ENCODE measurements around the gene MACROD2. TPM values are rescaled to one million over a fixed set of nuclear protein-coding genes. Genes with fewer than 3 reads are reported as not detected.

The MACROD2 gene
- total RNA-seq, 2 experiments from 2014 or later, result not detected

- CTCF ChIA-PET, result no interaction called here
- Mint-ChIP-seq H3K27me3 (no peaks in the 10 kb centered on the region), H3K36me3 (ENCODE audit: low read depth) (no peaks in the 10 kb centered on the region), H3K27ac (no peak overlapping the region), H3K9me3 (peaks cover 11% of the 10 kb centered on the region), H3K4me1 (no peaks in the 10 kb centered on the region), H3K4me3 (no peak overlapping the region)
- POLR2A ChIA-PET, result no interaction called here
- DNase-seq, result no peak
Observed at GRCh38 chr20:15643713-15644112, 1648.4 kb downstream of the MACROD2 start.

GRCh38 chr20:15645816-15646215, 1650.5 kb downstream of the MACROD2 start:
- CTCF ChIA-PET, result no interaction called here
- H3K27me3 Mint-ChIP-seq, result no peaks in the 10 kb centered on the region
- POLR2A ChIA-PET, result no interaction called here
- DNase-seq, result no peak
- no peaks in the 10 kb centered on the region for H3K4me1 Mint-ChIP-seq
- H3K4me3 Mint-ChIP-seq, result no peak overlapping the region
- H3K9me3 Mint-ChIP-seq, result peaks cover 8% of the 10 kb centered on the region
- H3K36me3 Mint-ChIP-seq (ENCODE audit: low read depth), result no peaks in the 10 kb centered on the region
- H3K27ac Mint-ChIP-seq, result no peak overlapping the region

GRCh38 chr20:15653396-15654207, 1658.3 kb downstream of the MACROD2 start:
- no peak overlapping the region for H3K27ac Mint-ChIP-seq
- no peak for DNase-seq
- no peaks in the 10 kb centered on the region for H3K27me3 Mint-ChIP-seq
- H3K9me3 Mint-ChIP-seq, result peaks cover 2% of the 10 kb centered on the region
- ChIA-PET POLR2A (no interaction called here), CTCF (interaction anchor here (0.7 kb wide), 1 partner anchor 17 kb away, joined by 3 read pairs; no protein-coding TSS in a partner anchor)
- no peak overlapping the region for H3K4me3 Mint-ChIP-seq
- no peaks in the 10 kb centered on the region for H3K4me1 Mint-ChIP-seq
- no peaks in the 10 kb centered on the region for H3K36me3 Mint-ChIP-seq (ENCODE audit: low read depth)

- Mint-ChIP-seq H3K27ac (no peak overlapping the region), H3K36me3 (ENCODE audit: low read depth) (no peaks in the 10 kb centered on the region), H3K9me3 (peaks cover 2% of the 10 kb centered on the region), H3K4me3 (no peak overlapping the region), H3K4me1 (no peaks in the 10 kb centered on the region), H3K27me3 (no peaks in the 10 kb centered on the region)
- no peak for DNase-seq
- ChIA-PET POLR2A (no interaction called here), CTCF (interaction anchor here (0.7 kb wide), 1 partner anchor 17 kb away, joined by 3 read pairs; no protein-coding TSS in a partner anchor)
Observed at GRCh38 chr20:15654208-15654649, 1658.9 kb downstream of the MACROD2 start.

- no peak overlapping the region for H3K27ac Mint-ChIP-seq
- no peaks in the 10 kb centered on the region for H3K36me3 Mint-ChIP-seq (ENCODE audit: low read depth)
- no peaks in the 10 kb centered on the region for H3K4me1 Mint-ChIP-seq
- ChIA-PET CTCF (no interaction called here), POLR2A (no interaction called here)
- DNase-seq, result no peak
- no peaks in the 10 kb centered on the region for H3K27me3 Mint-ChIP-seq
- H3K9me3 Mint-ChIP-seq, result peaks cover 2% of the 10 kb centered on the region
- no peak overlapping the region for H3K4me3 Mint-ChIP-seq
Observed at GRCh38 chr20:15655295-15655874, 1660.1 kb downstream of the MACROD2 start.

GRCh38 chr20:15656124-15656523, 1660.8 kb downstream of the MACROD2 start:
- Mint-ChIP-seq H3K27me3 (no peaks in the 10 kb centered on the region), H3K4me1 (no peaks in the 10 kb centered on the region), H3K4me3 (no peak overlapping the region), H3K27ac (no peak overlapping the region), H3K36me3 (ENCODE audit: low read depth) (no peaks in the 10 kb centered on the region), H3K9me3 (peaks cover 2% of the 10 kb centered on the region)
- no peak for DNase-seq
- POLR2A ChIA-PET, result no interaction called here
- CTCF ChIA-PET, result no interaction called here

GRCh38 chr20:15658295-15658694, 1663.0 kb downstream of the MACROD2 start:
- H3K4me3 Mint-ChIP-seq, result no peak overlapping the region
- H3K27me3 Mint-ChIP-seq, result no peaks in the 10 kb centered on the region
- no peak overlapping the region for H3K27ac Mint-ChIP-seq
- no peak for DNase-seq
- ChIA-PET POLR2A (no interaction called here), CTCF (no interaction called here)
- no peaks in the 10 kb centered on the region for H3K36me3 Mint-ChIP-seq (ENCODE audit: low read depth)
- no peaks in the 10 kb centered on the region for H3K4me1 Mint-ChIP-seq
- H3K9me3 Mint-ChIP-seq, result peaks cover 2% of the 10 kb centered on the region

- no peaks in the 10 kb centered on the region for H3K36me3 Mint-ChIP-seq (ENCODE audit: low read depth)
- ChIA-PET POLR2A (no interaction called here), CTCF (no interaction called here)
- H3K4me3 Mint-ChIP-seq, result no peak overlapping the region
- H3K27ac Mint-ChIP-seq, result no peak overlapping the region
- DNase-seq, result no peak
- no peaks in the 10 kb centered on the region for H3K4me1 Mint-ChIP-seq
- no peaks in the 10 kb centered on the region for H3K27me3 Mint-ChIP-seq
- peaks cover 8% of the 10 kb centered on the region for H3K9me3 Mint-ChIP-seq
Observed at GRCh38 chr20:15673206-15673605, 1677.9 kb downstream of the MACROD2 start.

GRCh38 chr20:15674253-15675060, 1679.1 kb downstream of the MACROD2 start:
- Mint-ChIP-seq H3K27ac (no peak overlapping the region), H3K9me3 (peaks cover 8% of the 10 kb centered on the region), H3K36me3 (ENCODE audit: low read depth) (no peaks in the 10 kb centered on the region), H3K4me1 (no peaks in the 10 kb centered on the region), H3K4me3 (no peak overlapping the region), H3K27me3 (no peaks in the 10 kb centered on the region)
- POLR2A ChIA-PET, result no interaction called here
- CTCF ChIA-PET, result no interaction called here
- no peak for DNase-seq

- Mint-ChIP-seq H3K27me3 (no peaks in the 10 kb centered on the region), H3K27ac (no peak overlapping the region), H3K4me1 (no peaks in the 10 kb centered on the region), H3K9me3 (peaks cover 8% of the 10 kb centered on the region), H3K4me3 (no peak overlapping the region), H3K36me3 (ENCODE audit: low read depth) (no peaks in the 10 kb centered on the region)
- ChIA-PET POLR2A (no interaction called here), CTCF (no interaction called here)
- DNase-seq, result no peak
Observed at GRCh38 chr20:15675061-15675514, 1679.8 kb downstream of the MACROD2 start.

- Mint-ChIP-seq H3K36me3 (ENCODE audit: low read depth) (no peaks in the 10 kb centered on the region), H3K9me3 (peaks cover 8% of the 10 kb centered on the region), H3K4me3 (no peak overlapping the region), H3K27me3 (no peaks in the 10 kb centered on the region), H3K27ac (no peak overlapping the region), H3K4me1 (no peaks in the 10 kb centered on the region)
- CTCF ChIA-PET, result no interaction called here
- POLR2A ChIA-PET, result no interaction called here
- DNase-seq, result no peak
Observed at GRCh38 chr20:15675813-15676484, 1680.6 kb downstream of the MACROD2 start.

- no peak for DNase-seq
- Mint-ChIP-seq H3K4me1 (no peaks in the 10 kb centered on the region), H3K27ac (no peak overlapping the region), H3K27me3 (no peaks in the 10 kb centered on the region), H3K9me3 (peaks cover 8% of the 10 kb centered on the region), H3K36me3 (ENCODE audit: low read depth) (no peaks in the 10 kb centered on the region), H3K4me3 (no peak overlapping the region)
- POLR2A ChIA-PET, result no interaction called here
- CTCF ChIA-PET, result no interaction called here
Observed at GRCh38 chr20:15676815-15677214, 1681.5 kb downstream of the MACROD2 start.

- H3K36me3 Mint-ChIP-seq (ENCODE audit: low read depth), result no peaks in the 10 kb centered on the region
- H3K4me1 Mint-ChIP-seq, result no peaks in the 10 kb centered on the region
- no peak for DNase-seq
- POLR2A ChIA-PET, result no interaction called here
- no peaks in the 10 kb centered on the region for H3K27me3 Mint-ChIP-seq
- CTCF ChIA-PET, result no interaction called here
- H3K27ac Mint-ChIP-seq, result no peak overlapping the region
- H3K9me3 Mint-ChIP-seq, result peaks cover 3% of the 10 kb centered on the region
- H3K4me3 Mint-ChIP-seq, result no peak overlapping the region
Observed at GRCh38 chr20:15682690-15683089, 1687.4 kb downstream of the MACROD2 start.

All from activated CD4-positive, alpha-beta memory T cell treated with anti-CD3 and anti-CD28 coated beads, Interleukin-2, amount 10 ng/mL, durations not matched to agents 7 days and 5 days (primary cell).